Activated CD4-positive, alpha-beta T cell treated with anti-CD3 and anti-CD28 coated beads for 4 hours (primary cell): ENCODE data around the gene ARL8B.
A peak's percentile ranks its signal among the peaks of the same experiment; 100 is the strongest.
"Not testable (repeated sequence)": the region's sequence is repeated elsewhere in the genome, so short reads cannot be mapped to it uniquely, and the experiment has no call there.

Experiments used
- DNase-seq, 2 donors: peaks; one replicate each; pipeline ENCODE4 v3.0.0-alpha.2; 2020

ARL8B gene

GRCh38 chr3:5122030-5122740 lies at the start of gene ARL8B:
TSS of gene ARL8B (plus strand) at chr3:5122292. CDS start at chr3:5122466, 174 bp downstream.
- DNase-seq, result peak; percentile 88 to 91

DNA sequence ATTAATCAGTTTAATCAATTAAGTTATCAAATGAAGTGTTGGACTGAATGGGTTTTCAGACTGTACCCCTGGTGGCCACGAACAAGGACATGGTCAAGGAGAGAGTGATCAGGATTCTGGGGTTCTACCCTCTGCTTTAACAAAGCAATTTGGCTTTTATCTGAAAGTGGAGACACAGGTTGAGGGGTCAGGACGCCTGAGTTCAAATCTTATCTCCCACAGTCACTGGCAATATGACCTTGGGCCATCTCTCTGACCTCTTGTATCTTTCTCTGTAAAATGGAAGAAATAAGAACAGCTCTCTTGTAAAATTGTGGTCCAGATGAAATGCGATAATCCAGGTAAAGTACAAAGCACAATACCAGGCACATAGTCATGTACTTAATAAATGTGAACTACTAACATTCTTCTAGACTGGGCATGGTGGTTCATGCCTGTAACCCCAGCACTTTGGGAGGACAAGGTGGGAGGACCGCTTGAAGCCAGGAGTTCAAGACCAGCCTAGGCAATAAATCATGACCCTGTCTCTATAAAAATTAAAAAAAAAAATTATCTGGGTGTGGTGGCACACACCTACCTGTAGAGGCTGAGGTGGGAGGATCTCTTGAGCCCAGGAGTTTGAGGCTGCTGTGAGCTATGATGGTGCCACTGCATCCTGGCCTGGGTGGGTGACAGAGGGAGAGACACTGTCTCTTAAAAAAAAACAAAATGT lies 48.6 kb upstream of the ARL8B start:
- DNase-seq, result no peak

DNA sequence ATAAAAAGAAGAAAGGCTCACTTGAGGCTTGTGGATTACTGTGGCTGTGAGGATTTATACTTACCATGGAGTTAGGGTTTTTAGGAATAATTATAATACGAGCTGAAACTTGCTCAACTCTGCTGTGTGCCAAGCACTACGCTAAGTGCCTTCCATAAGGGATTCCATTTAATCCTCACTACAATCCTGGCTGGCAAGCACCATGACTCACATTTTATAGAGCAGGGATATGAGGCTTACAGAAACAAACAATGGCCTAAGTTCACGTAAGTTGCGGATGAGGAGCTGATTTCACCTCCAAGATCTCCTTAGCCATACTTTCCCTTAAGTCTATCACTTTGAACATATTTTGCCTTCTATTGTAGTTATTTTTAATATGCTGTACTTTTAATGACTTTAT lies 43.9 kb upstream of the ARL8B start:
- no peak for DNase-seq

- DNase-seq, result no peak
Measured at GRCh38 chr3:5079761-5080160, 42.3 kb upstream of the ARL8B start.

DNA sequence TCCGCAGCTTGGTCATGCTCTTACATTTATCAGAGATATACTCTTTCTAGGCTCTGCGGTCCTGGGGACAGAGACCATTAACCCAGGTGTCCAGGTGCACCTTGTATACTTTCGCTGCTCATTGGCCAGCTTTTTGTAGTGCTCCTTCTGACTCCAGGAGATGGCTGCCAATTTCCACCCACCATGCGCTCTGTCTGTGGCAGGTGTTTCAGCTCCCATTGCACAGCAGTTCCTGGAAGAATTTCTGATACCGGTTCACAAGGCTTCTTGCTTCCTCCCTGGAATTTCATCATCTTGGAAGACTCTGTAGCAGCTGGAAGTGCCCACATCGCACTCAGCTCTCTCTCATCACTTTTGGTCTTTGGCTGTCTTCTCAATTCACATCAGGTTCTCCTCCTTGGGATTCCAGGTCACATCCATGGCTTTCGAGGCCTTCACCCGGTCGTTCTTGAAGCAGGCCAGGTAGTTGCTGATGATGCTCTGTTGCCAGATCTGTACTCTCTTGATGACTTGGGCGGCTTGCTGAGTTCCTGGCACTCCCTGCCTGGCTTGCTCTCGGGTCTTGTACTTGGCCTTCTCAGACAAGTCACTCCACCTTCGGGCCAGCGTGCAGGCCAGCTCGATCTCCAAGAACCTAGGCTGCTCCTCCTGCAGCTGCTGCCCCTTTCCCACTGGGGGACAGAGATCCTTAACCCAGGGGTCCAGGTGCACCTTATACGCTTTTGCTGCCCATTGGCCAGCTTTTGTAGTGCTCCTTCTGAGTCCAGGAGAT lies 41.1 kb upstream of the ARL8B start:
- DNase-seq, result no peak

DNA sequence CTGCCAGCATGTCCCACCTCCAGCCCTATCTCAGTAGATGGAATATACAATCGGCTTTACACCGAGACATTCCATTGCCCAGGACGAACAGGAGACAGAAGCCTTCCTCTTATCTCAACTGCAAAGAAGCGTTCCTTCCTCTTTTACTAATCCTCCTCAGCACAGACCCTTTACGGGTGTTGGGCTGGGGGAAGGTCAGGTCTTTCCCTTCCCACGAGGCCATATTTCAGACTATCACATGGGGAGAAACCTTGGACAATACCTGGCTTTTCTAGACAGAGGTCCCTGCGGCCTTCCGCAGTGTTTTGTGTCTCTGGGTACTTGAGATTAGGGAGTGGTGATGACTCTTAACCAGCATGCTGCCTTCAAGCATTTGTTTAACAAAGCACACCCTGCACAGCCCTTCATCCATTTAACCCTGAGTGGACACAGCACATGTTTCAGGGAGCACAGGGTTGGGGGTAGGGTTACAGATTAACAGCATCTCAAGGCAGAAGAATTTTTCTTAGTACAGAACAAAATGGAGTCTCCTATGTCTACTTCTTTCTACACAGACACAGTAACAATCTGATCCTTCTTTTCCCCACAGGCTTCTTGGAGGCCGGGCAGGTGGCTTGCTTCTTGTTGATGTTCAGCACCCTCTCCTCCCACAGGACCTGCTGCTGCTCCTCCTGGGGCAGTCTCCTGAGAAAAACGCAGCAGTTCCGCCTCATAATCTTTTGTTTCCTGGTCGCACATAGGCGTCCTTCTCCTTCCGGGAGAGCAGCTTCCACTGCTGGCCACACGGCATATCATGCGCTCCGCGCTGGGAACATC lies 39.9 kb upstream of the ARL8B start:
- not testable (repeated sequence) for DNase-seq

- no peak for DNase-seq
Measured at GRCh38 chr3:5082789-5083115, 39.3 kb upstream of the ARL8B start.

DNA sequence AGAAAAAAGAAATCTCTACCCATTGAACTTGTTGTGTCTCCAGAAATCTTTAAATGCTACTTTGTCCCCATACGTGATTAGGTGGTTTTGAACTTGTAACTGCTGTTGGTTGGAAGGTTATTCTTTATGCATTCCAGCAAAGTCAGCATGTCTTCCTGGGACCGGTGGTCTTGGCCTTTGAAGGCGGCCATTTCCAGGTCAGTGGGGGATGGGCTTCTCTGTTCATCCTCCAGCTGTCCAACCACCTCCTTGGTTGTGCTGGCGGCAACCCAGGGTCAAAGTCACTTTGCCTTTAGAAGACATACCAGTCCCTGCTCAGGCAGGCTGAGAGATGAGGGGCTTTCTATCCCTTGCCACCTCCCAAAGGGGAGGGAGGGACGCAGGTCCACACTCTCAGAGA lies 37.9 kb upstream of the ARL8B start:
- no peak for DNase-seq

DNA sequence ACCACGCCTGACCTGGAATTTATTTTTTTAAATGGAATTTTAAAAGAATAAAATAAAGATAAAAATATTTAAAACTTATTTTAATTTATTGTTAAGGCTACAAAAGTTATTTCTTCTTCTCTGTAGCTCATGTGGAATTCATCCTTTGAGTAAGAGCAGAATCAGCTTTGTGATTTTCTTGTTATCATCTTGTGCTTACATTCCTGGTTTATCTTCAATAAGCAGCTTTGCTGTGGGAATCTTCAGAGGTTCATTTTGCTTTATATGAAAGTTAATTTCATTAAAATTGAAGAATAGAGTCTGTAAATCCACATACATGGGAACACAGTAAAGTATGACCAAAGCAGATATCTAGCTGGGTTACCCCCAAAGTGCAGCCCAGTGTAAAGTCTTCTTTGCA lies 35.4 kb upstream of the ARL8B start:
- no peak for DNase-seq

DNA sequence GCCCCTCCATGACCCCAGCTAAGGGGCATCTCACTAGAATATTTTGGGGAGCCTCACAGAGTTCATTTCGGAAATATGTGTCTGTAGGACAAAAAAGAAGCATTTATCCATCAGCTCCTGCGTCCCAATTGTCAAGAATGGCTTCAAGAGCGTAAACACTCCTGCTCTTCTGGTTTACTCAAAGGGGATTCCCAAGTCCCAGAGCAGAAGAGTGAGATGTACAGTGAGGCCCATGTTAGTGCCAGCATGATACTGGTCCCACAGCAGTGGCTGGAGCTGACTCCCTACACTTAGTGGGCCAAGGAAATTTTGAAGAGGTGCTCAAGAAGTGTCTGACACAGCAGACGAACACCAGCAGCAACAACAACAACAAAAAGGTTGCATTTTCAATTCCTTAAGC lies 34.9 kb upstream of the ARL8B start:
- DNase-seq, result no peak

- no peak for DNase-seq
Measured at GRCh38 chr3:5090197-5090596, 31.9 kb upstream of the ARL8B start.

DNA sequence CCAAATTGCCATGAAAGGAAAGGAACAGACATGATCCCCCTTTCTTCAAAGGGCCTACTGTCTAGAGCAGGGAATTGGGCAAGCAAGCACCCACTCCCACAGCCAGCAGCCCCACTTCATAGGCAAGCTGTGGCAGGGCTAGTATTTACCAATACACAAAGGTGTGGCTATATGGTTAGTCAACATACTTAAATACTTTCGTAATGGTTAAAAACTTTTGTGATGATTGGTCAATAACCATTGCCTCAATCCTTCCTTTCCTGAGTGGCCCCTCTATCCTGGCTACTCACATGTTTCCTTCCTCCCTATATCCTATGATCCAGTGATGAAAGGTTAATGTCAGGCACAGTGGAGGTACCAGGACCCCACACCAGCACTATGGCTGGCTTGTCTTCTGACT lies 30.1 kb upstream of the ARL8B start:
- no peak for DNase-seq

- DNase-seq, result no peak
Measured at GRCh38 chr3:5093731-5094130, 28.4 kb upstream of the ARL8B start.

DNA sequence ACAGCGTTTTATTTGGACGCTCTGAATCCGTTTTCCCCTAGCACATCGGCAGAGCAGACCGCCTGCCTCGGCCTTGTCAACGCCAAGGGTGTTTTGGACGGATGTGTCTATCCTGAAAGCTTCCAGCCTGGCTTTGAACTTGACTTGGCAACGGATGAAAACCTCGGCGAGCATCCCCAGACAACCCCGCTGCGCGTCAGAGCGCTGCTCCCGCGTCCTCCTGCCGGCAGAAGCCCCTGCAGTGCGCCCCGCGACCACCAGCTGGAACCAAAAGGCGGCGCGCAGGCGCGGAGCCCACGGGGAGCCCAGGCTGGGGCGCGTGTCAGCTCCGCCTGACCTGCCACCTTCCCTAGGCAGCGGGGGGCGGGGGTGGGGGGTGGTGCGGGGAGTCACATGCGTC lies 26.2 kb upstream of the ARL8B start:
- no peak for DNase-seq

DNA sequence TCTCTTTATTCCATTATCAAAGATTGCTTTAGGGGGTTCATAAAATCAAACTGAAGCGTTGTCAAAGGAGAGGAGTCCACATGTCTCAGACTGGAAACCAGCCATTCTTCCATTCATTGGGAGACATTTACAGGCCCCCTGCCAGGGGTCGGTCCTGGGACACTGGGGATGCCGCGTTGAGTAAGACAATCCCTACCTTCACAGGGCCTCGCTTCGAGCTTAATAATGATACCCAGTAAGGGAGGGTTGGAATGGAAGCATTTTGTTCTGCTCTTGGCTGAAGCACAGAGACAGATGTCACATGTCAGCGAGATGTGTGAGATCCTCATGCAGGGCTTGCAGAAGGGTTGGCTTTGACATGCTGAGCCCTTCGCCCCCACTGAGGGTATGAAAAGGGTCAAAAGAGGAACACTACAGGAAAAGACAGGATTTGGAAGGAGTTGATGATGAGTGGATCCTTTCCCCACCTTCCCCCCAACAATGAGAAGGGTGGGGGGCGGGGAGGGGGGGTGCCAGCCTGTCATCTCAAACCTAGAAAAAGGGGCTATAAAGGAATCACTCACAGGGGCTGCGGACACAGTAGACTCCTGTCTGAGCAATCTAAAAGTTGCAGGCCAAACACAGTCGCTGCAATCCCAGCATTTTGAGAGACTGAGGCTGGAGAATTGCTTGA lies 25.6 kb upstream of the ARL8B start:
- DNase-seq, result no peak

DNA sequence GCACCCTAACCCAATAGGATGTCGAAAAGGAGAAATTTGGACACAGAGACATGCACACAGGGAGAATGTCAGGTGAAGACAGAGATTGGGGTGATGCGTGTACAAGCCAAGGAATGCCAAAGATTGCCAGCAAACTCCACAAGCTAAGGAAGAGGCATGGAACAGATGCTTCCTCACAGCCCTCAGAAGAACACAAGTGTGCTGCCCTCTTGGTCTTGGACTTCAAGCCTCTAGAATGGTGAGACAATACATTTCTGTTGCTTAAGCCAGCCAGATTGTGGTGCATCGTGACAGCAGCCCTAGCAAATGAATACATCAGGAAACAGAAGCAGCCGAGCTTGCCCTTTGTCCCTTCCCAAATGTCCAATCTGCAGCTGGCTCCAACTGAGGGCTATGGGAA lies 23.7 kb upstream of the ARL8B start:
- DNase-seq, result no peak

DNA sequence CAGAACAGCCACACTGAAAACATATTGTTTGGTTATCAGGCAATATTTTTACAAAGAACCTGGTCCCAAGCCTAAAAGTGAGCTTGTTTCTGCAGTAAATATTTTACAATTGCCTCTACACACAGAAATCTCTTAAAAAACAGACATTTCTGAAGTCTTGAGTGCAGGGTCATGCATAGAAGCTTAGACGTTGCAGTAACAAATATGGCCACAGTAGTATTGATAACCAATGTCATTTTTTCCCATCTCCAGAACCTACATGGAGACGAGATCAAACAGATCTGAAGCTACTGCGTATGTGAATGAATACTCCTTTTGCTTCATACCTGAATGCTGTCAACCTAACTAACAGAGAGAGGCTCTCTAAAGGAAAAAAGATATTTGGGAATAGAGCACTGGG lies 19.6 kb upstream of the ARL8B start:
- no peak for DNase-seq

DNA sequence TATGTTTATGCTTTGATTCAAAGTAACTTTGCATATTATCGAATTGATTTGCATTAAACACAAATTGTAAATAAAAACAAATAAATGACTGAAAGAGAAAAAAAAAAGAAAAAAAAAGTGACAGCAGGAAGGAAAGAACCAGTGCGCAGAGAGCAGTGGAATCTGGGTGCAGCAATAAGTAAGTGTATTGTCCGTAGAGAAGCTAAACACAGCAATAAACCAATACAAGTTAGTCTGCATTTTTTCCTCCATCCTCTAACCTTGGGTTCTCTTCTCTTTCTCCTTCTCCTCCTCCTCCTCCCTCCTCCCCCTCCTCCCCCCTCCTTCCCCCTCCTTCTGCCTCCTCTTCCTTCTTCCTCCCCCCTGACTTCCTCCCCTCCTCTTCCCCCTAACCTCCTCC lies 18.3 kb upstream of the ARL8B start:
- no peak for DNase-seq

DNA sequence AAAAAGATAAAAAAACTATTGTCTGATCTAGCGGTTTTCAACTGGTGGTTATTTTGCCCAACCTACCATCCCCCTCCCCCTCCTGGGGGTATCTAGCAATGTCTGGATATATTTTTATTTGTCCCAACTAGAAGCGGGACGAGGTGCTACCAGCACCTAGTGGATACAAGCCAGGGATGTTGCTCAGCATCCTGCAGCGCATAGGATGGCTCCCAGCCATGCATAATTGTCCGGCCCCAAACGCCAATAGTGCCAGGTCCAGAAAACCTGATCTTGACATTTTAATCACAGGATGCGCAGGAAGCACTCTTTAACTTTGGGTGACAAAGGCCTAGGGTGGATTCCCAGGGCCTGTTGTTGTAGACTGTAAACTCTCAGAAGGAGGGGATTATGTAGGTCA lies 17.0 kb upstream of the ARL8B start:
- no peak for DNase-seq

- DNase-seq, result not testable (repeated sequence)
Measured at GRCh38 chr3:5106371-5106770, 15.7 kb upstream of the ARL8B start.

DNA sequence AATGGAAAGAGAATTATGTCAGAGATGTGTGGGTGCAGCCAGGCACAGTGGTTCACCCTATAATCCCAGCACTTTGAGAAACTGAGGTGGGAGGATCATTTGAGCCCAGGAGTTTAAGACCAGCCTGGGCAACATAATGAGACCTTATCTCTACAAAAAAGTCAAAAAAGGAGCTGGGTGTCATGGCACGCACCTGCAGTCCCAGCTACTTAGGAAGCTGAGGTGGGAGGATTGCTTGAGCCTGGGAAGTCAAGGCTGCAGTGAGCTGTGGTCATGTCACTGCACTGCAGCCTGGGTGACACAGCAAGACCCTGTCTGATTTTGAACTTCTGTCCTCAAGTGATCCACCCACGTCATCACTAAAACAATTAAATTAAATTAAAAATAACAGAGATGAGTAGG lies 15.2 kb upstream of the ARL8B start:
- not testable (repeated sequence) for DNase-seq

DNA sequence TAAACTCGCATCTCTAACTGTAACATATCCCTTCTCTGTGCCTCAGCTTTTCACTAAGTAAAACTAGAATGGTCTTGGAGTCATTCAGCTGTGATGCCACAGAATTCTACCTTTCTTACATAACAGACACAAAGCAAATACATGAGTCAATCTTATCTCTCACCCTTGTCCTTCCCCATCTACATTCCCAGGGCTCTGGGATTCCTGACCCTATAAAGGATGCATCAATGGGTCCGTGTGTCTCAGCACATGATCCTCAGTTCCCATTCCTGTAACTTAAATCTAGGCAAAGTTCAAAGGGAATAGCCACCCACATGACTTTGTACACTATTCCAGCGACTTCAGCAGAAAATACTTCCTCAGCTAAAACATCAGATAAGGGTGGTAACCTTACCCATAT lies 11.8 kb upstream of the ARL8B start:
- no peak for DNase-seq

DNA sequence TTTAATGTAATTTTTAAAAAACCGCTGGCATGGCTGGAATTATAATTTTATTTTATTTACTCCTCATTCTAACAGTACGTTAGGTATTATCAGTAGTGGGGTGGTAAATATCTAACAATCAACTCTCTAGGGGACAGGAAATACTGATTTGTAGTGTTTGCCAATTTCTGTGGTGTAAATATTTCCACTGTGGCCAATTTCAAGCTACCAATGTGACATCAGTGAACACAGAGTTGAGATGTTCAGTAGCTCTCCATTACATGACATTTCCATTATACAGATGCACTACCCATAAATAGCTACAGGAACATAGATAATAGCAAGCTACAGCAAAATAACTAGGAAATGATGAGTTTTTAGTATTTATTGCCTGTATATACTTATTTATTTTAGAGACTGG lies 10.0 kb upstream of the ARL8B start:
- no peak for DNase-seq
